HEK293 (cell line): ENCODE results near the gene CCDC9.

Experiments used
- CTCF ChIA-PET: fragments of 350-600 bp; formaldehyde crosslinking; extraction: SDS; loops from one replicate; lab custom pipeline; 2021; ENCODE audit warnings: antibody characterized with exemption; lab: Yijun Ruan, JAX
- POLR2A ChIA-PET: fragments of 300-600 bp; formaldehyde crosslinking; extraction: SDS; loops from one replicate; lab custom pipeline; 2020; ENCODE audit warnings: antibody characterized with exemption, inconsistent platforms; lab: Yijun Ruan, JAX
- H3K27ac ChIP-seq: fragments of 200-500 bp; sonication (Bioruptor generic); 2 replicates; pipeline ENCODE4 v1.5.1; 2014; ENCODE audit warnings: low read depth, low read length, control low read depth, inconsistent platforms; ENCODE audit errors: extremely low read depth
- H3K36me3 ChIP-seq, 2 experiments: fragments of 200-500 bp in 1 of 2; sonication (Bioruptor generic) in 1 of 2; 1 replicate in 1 of 2; 2 replicates in 1 of 2; pipeline ENCODE4 v1.5.1; 2014 to 2017; ENCODE audit warnings: inconsistent platforms in 2 of 2, low read length in 2 of 2; ENCODE audit not compliant: control insufficient read depth in 2 of 2, insufficient read depth in 1 of 2
- H3K4me1 ChIP-seq: fragments of 200-500 bp; sonication (Bioruptor generic); 2 replicates; pipeline ENCODE4 v1.5.1; 2014; ENCODE audit warnings: mild to moderate bottlenecking, low read length, inconsistent platforms; ENCODE audit not compliant: control insufficient read depth, insufficient read depth
- H3K4me3 ChIP-seq: 2 replicates; pipeline ENCODE4 v1.5.1; 2011; ENCODE audit warnings: low read depth, mild to moderate bottlenecking, control low read depth, low read length, moderate library complexity
- H3K9me3 ChIP-seq: fragments of 200-500 bp; sonication (Bioruptor generic); 2 replicates; pipeline ENCODE4 v1.5.1; 2014; ENCODE audit warnings: low read depth, low read length, inconsistent platforms; ENCODE audit not compliant: control insufficient read depth, insufficient read depth
- BCL11A ChIP-seq: fragments of 450-650 bp; formaldehyde crosslinking; IDR thresholded peaks from 2 replicates; pipeline ENCODE4 v1.5.1; 2016; ENCODE audit warnings: low read depth, missing biosample characterization, missing genetic modification characterization
- GLIS2 ChIP-seq: fragments of 450-650 bp; formaldehyde crosslinking; IDR thresholded peaks from 2 replicates; pipeline ENCODE4 v1.5.1; 2016; ENCODE audit warnings: missing biosample characterization, missing genetic modification characterization
- HOXC10 ChIP-seq: sonication (generic); formaldehyde crosslinking; IDR thresholded peaks from 2 replicates; pipeline ENCODE4 v1.8.1; 2023; ENCODE audit warnings: mild to moderate bottlenecking, missing genetic modification reagents
- KLF16 ChIP-seq: fragments of 450-650 bp; formaldehyde crosslinking; IDR thresholded peaks from 2 replicates; pipeline ENCODE4 v1.5.1; 2017; ENCODE audit warnings: missing biosample characterization, missing genetic modification characterization
- KLF7 ChIP-seq: fragments of 450-650 bp; formaldehyde crosslinking; IDR thresholded peaks from 2 replicates; pipeline ENCODE4 v1.5.1; 2016; ENCODE audit warnings: missing biosample characterization, missing genetic modification characterization, borderline replicate concordance
- RBAK ChIP-seq: fragments of 450-650 bp; formaldehyde crosslinking; IDR thresholded peaks from 2 replicates; pipeline ENCODE4 v1.5.1; 2016; ENCODE audit warnings: missing biosample characterization, missing genetic modification characterization
- REPIN1 ChIP-seq: fragments of 450-650 bp; formaldehyde crosslinking; IDR thresholded peaks from 2 replicates; pipeline ENCODE4 v1.5.1; 2017; ENCODE audit warnings: missing biosample characterization, missing genetic modification characterization, low read depth
- SCRT2 ChIP-seq: fragments of 450-650 bp; formaldehyde crosslinking; IDR thresholded peaks from 2 replicates; pipeline ENCODE4 v1.5.1; 2016; ENCODE audit warnings: missing biosample characterization, missing genetic modification characterization
- ZBTB7A ChIP-seq: fragments of 450-650 bp; formaldehyde crosslinking; IDR thresholded peaks from 2 replicates; pipeline ENCODE4 v1.5.1; 2016; ENCODE audit warnings: low read depth, missing biosample characterization, missing genetic modification characterization
- ZNF146 ChIP-seq: fragments of 450-650 bp; formaldehyde crosslinking; IDR thresholded peaks from 2 replicates; pipeline ENCODE4 v1.5.1; 2016; ENCODE audit warnings: missing biosample characterization, missing genetic modification characterization
- ZNF223 ChIP-seq: fragments of 450-650 bp; formaldehyde crosslinking; IDR thresholded peaks from 2 replicates; pipeline ENCODE4 v1.5.1; 2016; ENCODE audit warnings: missing biosample characterization, missing genetic modification characterization
- ZNF239 ChIP-seq: fragments of 450-650 bp; formaldehyde crosslinking; IDR thresholded peaks from 2 replicates; pipeline ENCODE4 v1.5.1; 2016; ENCODE audit warnings: missing biosample characterization, missing genetic modification characterization
- ZNF24 ChIP-seq: fragments of 450-650 bp; formaldehyde crosslinking; IDR thresholded peaks from 2 replicates; pipeline ENCODE4 v1.5.1; 2016; ENCODE audit warnings: missing biosample characterization, missing genetic modification characterization
- ZNF26 ChIP-seq: fragments of 450-650 bp; formaldehyde crosslinking; IDR thresholded peaks from 2 replicates; pipeline ENCODE4 v1.5.1; 2016; ENCODE audit warnings: missing biosample characterization, missing genetic modification characterization
- ZNF274 ChIP-seq, 2 experiments: fragments of 200-500 bp in 1 of 2; fragments of 450-650 bp in 1 of 2; sonication (Bioruptor generic) in 1 of 2; formaldehyde crosslinking in 1 of 2; IDR thresholded peaks; 2 replicates each; pipeline versions ENCODE4 v1.5.1 to v1.6.1; 2014 to 2016; ENCODE audit warnings: borderline replicate concordance in 1 of 2, inconsistent platforms in 1 of 2, low read length in 1 of 2, missing biosample characterization in 1 of 2, missing genetic modification characterization in 1 of 2
- ZNF354C ChIP-seq: fragments of 450-650 bp; formaldehyde crosslinking; IDR thresholded peaks from 2 replicates; pipeline ENCODE4 v1.5.1; 2016; ENCODE audit warnings: missing biosample characterization, missing genetic modification characterization, low read depth, borderline replicate concordance
- ZNF362 ChIP-seq: fragments of 450-650 bp; formaldehyde crosslinking; IDR thresholded peaks from 2 replicates; pipeline ENCODE4 v1.5.1; 2016; ENCODE audit warnings: missing biosample characterization, missing genetic modification characterization
- ZNF366 ChIP-seq: fragments of 450-650 bp; formaldehyde crosslinking; conservative IDR thresholded peaks from 2 replicates; pipeline ENCODE4 v1.5.1; 2016; ENCODE audit warnings: missing biosample characterization, missing genetic modification characterization
- ZNF394 ChIP-seq: fragments of 450-650 bp; formaldehyde crosslinking; IDR thresholded peaks from 2 replicates; pipeline ENCODE4 v1.5.1; 2016; ENCODE audit warnings: missing biosample characterization, missing genetic modification characterization, mild to moderate bottlenecking, moderate library complexity, borderline replicate concordance
- ZNF404 ChIP-seq: fragments of 450-650 bp; formaldehyde crosslinking; IDR thresholded peaks from 2 replicates; pipeline ENCODE4 v1.5.1; 2017; ENCODE audit warnings: missing biosample characterization, missing genetic modification characterization
- ZNF580 ChIP-seq: fragments of 450-650 bp; formaldehyde crosslinking; IDR thresholded peaks from 2 replicates; pipeline ENCODE4 v1.5.1; 2016; ENCODE audit warnings: missing biosample characterization, missing genetic modification characterization
- ZNF585B ChIP-seq: fragments of 450-650 bp; formaldehyde crosslinking; IDR thresholded peaks from 2 replicates; pipeline ENCODE4 v1.5.1; 2016; ENCODE audit warnings: missing biosample characterization, missing genetic modification characterization
- ZNF600 ChIP-seq: fragments of 450-650 bp; formaldehyde crosslinking; IDR thresholded peaks from 2 replicates; pipeline ENCODE4 v1.5.1; 2016; ENCODE audit warnings: missing biosample characterization, missing genetic modification characterization
- ZNF654 ChIP-seq: fragments of 450-650 bp; formaldehyde crosslinking; IDR thresholded peaks from 2 replicates; pipeline ENCODE4 v1.5.1; 2016; ENCODE audit warnings: low read depth, missing biosample characterization, missing genetic modification characterization
- ZNF768 ChIP-seq: fragments of 450-650 bp; formaldehyde crosslinking; IDR thresholded peaks from 2 replicates; pipeline ENCODE4 v1.5.1; 2018; ENCODE audit warnings: missing biosample characterization, mild to moderate bottlenecking, missing genetic modification characterization
- ZNF792 ChIP-seq: fragments of 450-650 bp; formaldehyde crosslinking; IDR thresholded peaks from 2 replicates; pipeline ENCODE4 v1.5.1; 2016; ENCODE audit warnings: missing biosample characterization, missing genetic modification characterization
- ZSCAN18 ChIP-seq: fragments of 450-650 bp; formaldehyde crosslinking; IDR thresholded peaks from 2 replicates; pipeline ENCODE4 v1.5.1; 2016; ENCODE audit warnings: missing biosample characterization, missing genetic modification characterization
- ZSCAN4 ChIP-seq: fragments of 450-650 bp; formaldehyde crosslinking; IDR thresholded peaks from 2 replicates; pipeline ENCODE4 v1.5.1; 2017; ENCODE audit warnings: missing biosample characterization, missing genetic modification characterization
- TF ChIP-seq, protein P1 (sequence below): fragments of 450-650 bp; formaldehyde crosslinking; IDR thresholded peaks from 2 replicates; pipeline ENCODE4 v1.5.1; 2016; ENCODE audit warnings: missing biosample characterization, missing genetic modification characterization

CCDC9 gene

GRCh38 chr19:47273313-47274070 lies 17.2 kb downstream of the CCDC9 start:
- ChIA-PET POLR2A (interaction anchor here (0.6 to 4.3 kb wide), 17 partner anchors 11 to 898 kb away, joined by 3 to 108 read pairs (median 5); partner anchors contain the start of genes CCDC9, DHX34, SAE1 and ZC3H4), CTCF (interaction anchor here (0.6 to 2.4 kb wide), 8 partner anchors 11 to 225 kb away, joined by 3 to 11 read pairs (median 6); partner anchors contain the start of gene CCDC9)
- Histone ChIP-seq H3K36me3 (peaks cover 16 to 19% of the 10 kb centered on the region in 2 experiments), H3K4me1 (peaks cover 11% of the 10 kb centered on the region), H3K9me3 (no peaks in the 10 kb centered on the region), H3K27ac (peak overlapping the region; percentile 97), H3K4me3 (peak overlapping the region; percentile 58)
- no peak for TF ChIP-seq ZNF274 (IDR thresholded peaks at IDR 0.05; ENCODE audit: low read length)
- TF ChIP-seq ZNF274 (tag by site-specific recombination; IDR thresholded peaks at IDR 0.05; ENCODE audit: borderline replicate concordance) = no peak
- 0 out of 2 replicates have a peak, but pooled peaks have one; percentile 58 for TF ChIP-seq ZNF24 (tag by site-specific recombination)
- no peak for TF ChIP-seq ZNF354C (tag by site-specific recombination)
- TF ChIP-seq ZSCAN4 = no peak
- TF ChIP-seq ZBTB7A (tag by site-specific recombination) = peak; percentile 88
- no peak for TF ChIP-seq ZNF792 (tag by site-specific recombination)
- TF ChIP-seq BCL11A (tag by site-specific recombination) = no peak; the same call in 1 of the 2 replicates
- TF ChIP-seq ZNF600 (tag by site-specific recombination) = no peak
- TF ChIP-seq KLF16 (tag by site-specific recombination) = peak; percentile 71
- 0 out of 2 replicates have a peak, but pooled peaks have one; percentile 3 for TF ChIP-seq KLF7 (tag by site-specific recombination)
- TF ChIP-seq REPIN1 (tag by site-specific recombination) = no peak
- no peak for TF ChIP-seq ZNF654 (tag by site-specific recombination)
- no peak for TF ChIP-seq HOXC10 (CRISPR knock-in tag)
- peak; percentile 77 for TF ChIP-seq GLIS2
- TF ChIP-seq ZNF239 (tag by site-specific recombination) = no peak
- no peak; the same call in 1 of the 2 replicates for TF ChIP-seq ZNF223 (tag by site-specific recombination)
- peak; percentile 69 for TF ChIP-seq ZNF366
- no peak for TF ChIP-seq ZNF394
- no peak for TF ChIP-seq RBAK (tag by site-specific recombination)
- TF ChIP-seq ZNF404 (tag by site-specific recombination) = no peak
- no peak for TF ChIP-seq ZNF585B (tag by site-specific recombination)
- no peak for TF ChIP-seq ZNF26
- TF ChIP-seq ZNF580 (tag by site-specific recombination) = no peak
- TF ChIP-seq ZNF362 = no peak
- no peak for TF ChIP-seq ZNF768 (tag by site-specific recombination)
- TF ChIP-seq SCRT2 (tag by site-specific recombination) = no peak
- TF ChIP-seq ZSCAN18 (tag by site-specific recombination) = peak; percentile 65; the same call in 1 of the 2 replicates
- TF ChIP-seq, protein P1, sequence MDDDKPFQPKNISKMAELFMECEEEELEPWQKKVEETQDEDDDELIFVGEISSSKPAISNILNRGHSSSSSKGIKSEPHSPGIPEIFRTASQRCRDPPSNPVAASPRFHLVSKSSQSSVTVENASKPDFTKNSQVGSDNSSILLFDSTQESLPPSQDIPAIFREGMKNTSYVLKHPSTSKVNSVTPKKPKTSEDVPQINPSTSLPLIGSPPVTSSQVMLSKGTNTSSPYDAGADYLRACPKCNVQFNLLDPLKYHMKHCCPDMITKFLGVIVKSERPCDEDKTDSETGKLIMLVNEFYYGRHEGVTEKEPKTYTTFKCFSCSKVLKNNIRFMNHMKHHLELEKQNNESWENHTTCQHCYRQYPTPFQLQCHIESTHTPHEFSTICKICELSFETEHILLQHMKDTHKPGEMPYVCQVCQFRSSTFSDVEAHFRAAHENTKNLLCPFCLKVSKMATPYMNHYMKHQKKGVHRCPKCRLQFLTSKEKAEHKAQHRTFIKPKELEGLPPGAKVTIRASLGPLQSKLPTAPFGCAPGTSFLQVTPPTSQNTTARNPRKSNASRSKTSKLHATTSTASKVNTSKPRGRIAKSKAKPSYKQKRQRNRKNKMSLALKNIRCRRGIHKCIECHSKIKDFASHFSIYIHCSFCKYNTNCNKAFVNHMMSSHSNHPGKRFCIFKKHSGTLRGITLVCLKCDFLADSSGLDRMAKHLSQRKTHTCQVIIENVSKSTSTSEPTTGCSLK (tag by site-specific recombination) = no peak
- TF ChIP-seq ZNF146 (tag by site-specific recombination) = no peak
